GM06990 (cell line): Measurements from ENCODE around the gene ZGPAT.

Source experiments
- DNase-seq: peaks from one replicate; pipeline ENCODE4 v3.0.0-alpha.2; 2011; ENCODE audit not compliant: insufficient read length; ENCODE audit errors: extremely low read depth
- H3K27me3 ChIP-seq: replicated peaks from 2 replicates; pipeline ENCODE4 v1.6.0; 2011; ENCODE audit warnings: low read length; ENCODE audit not compliant: control insufficient read depth, insufficient read depth
- H3K36me3 ChIP-seq: 2 replicates; pipeline ENCODE4 v1.5.1; 2011; ENCODE audit warnings: low read length; ENCODE audit not compliant: control insufficient read depth, insufficient read depth
- H3K4me3 ChIP-seq: replicated peaks from 2 replicates; pipeline ENCODE4 v1.5.1; 2011; ENCODE audit warnings: low read depth, mild to moderate bottlenecking, control low read depth, low read length
- CTCF ChIP-seq: IDR thresholded peaks from 2 replicates; pipeline ENCODE4 v1.5.1; 2011; ENCODE audit warnings: low read length, control low read depth, mild to moderate bottlenecking, inconsistent platforms; ENCODE audit not compliant: insufficient read depth, poor library complexity, severe bottlenecking

ZGPAT gene

DNA sequence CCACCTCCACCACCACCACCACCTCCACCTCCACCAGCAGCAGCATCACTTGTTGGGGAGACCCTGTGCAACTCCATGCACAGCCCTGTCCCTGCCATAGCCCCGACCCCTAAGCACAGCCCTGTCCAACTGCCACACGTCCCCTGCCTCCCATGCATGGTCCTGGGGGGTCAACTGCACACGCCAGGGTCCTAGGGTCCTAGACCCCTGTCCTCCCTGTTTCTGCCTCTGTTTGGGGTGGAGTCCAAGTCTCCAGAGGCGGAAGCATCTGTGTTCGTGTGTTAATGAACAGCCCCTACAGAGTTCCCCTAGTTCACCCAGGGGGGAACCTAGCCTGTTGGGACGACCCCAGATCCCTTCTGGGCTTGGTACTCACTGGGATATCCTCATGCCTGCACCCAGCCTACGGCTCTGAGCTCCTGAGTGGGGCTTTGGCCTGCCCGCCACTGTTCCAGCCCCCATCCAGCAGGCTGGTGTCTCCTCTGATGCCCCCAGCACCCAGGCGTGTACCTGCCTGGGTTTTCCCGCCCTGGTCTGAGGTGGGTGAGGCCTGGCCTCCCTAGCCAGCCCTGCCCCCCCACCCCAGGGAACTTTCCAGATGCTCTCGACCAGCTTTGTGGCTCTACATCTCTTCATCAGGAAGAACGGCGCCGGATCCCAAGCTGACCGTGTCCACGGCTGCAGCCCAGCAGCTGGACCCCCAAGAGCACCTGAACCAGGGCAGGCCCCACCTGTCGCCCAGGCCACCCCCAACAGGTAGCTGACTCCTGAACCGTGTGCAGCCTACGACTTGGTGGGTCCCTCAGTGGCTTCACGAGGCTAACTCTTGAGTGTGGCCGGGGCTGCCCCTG is 13.9 kb upstream of the ZGPAT start:
- DNase-seq: no peak
- TF ChIP-seq CTCF: no peak
- H3K4me3 ChIP-seq: no peak overlapping the region
- H3K36me3 ChIP-seq: peaks cover 5% of the 10 kb centered on the region
- H3K27me3 ChIP-seq: no peaks in the 10 kb centered on the region

GRCh38 chr20:63694584-63695423 is 13.0 kb upstream of the ZGPAT start:
- Histone ChIP-seq H3K27me3 (no peaks in the 10 kb centered on the region), H3K4me3 (no peak overlapping the region), H3K36me3 (peaks cover 5% of the 10 kb centered on the region)
- DNase-seq: no peak
- TF ChIP-seq CTCF: no peak

DNA sequence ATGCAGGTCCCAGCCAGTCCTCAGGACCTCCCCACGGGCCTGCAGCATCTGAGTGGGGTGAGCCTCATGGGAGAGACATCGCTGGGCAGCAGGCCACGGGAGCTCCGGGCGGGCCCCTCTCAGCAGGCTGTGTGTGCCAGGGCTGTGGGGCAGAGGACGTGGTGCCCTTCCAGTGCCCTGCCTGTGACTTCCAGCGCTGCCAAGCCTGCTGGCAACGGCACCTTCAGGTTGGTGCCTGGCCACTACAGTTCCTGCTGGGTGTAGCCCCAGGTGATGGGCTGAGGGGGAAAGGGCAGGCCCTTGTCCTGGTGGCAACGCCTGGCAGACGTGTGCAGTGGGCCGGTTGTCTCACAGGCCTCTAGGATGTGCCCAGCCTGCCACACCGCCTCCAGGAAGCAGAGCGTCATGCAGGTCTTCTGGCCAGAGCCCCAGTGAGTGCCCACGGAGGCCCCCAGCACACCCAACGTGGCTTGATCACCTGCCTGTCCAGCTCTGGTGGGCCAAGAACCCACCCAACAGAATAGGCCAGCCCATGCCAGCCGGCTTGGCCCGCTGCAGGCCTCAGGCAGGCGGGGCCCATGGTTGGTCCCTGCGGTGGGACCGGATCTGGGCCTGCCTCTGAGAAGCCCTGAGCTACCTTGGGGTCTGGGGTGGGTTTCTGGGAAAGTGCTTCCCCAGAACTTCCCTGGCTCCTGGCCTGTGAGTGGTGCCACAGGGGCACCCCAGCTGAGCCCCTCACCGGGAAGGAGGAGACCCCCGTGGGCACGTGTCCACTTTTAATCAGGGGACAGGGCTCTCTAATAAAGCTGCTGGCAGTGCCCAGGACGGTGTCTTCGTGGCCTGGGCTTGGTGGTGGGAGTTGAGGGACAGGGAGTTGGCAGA is 12.2 kb upstream of the ZGPAT start:
- Histone ChIP-seq H3K36me3 (peaks cover 8% of the 10 kb centered on the region), H3K4me3 (no peak overlapping the region), H3K27me3 (no peaks in the 10 kb centered on the region)
- no peak for TF ChIP-seq CTCF
- DNase-seq: no peak

DNA sequence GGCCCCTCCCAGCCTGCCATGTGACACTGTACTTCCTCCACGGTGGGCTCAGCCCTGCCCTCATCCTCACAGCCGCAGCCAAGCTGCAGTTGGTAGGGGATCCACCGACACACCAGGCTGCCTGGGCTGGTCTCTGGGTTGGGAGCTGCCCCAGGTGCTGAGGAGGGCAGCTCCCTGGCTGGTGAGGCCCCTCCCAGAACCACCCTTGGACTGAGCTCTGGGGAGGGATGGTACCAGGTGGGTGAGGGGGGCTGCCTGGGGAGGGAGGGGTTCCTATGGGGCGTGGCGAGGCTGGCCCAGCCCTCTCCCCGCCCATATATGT is 11.6 kb upstream of the ZGPAT start:
- TF ChIP-seq CTCF: no peak
- peaks cover 8% of the 10 kb centered on the region for H3K36me3 ChIP-seq
- H3K4me3 ChIP-seq: no peak overlapping the region

GRCh38 chr20:63696628-63697356 is 11.0 kb upstream of the ZGPAT start, which contains the start of gene TNFRSF6B:
Gene TNFRSF6B (plus strand): TSS chr20:63696652. CDS start chr20:63696768, 116 bp downstream.
- Histone ChIP-seq H3K27me3 (no peaks in the 10 kb centered on the region), H3K36me3 (peaks cover 8% of the 10 kb centered on the region), H3K4me3 (no peak within 1 kb of the TSS)
- TF ChIP-seq CTCF: no peak
- no peak for DNase-seq

More for the DNA sequence above, 11.6 kb upstream of the ZGPAT start:
- H3K27me3 ChIP-seq: no peaks in the 10 kb centered on the region
- DNase-seq: no peak
